PC-3 (cell line): ENCODE results near the gene TMEM69.
"Not testable (repeated sequence)": the region's sequence is repeated elsewhere in the genome, so short reads cannot be mapped to it uniquely, and the experiment has no call there.

Source experiments
- EZH2 ChIP-seq: fragments of 300-600 bp; sonication (generic); IDR thresholded peaks from one replicate; pipeline ENCODE4 v1.6.1; 2017; ENCODE audit warnings: antibody characterized with exemption, mild to moderate bottlenecking, low read length; ENCODE audit not compliant: unreplicated experiment
- EZH2phosphoT487 ChIP-seq: fragments of 300-600 bp; sonication (generic); IDR thresholded peaks from 2 replicates; pipeline ENCODE4 v1.6.1; 2018; ENCODE audit warnings: mild to moderate bottlenecking, antibody characterized with exemption, low read length, borderline replicate concordance
- TF ChIP-seq, protein P1 (sequence below): fragments of 300-600 bp; sonication (generic); conservative IDR thresholded peaks from 2 replicates; pipeline ENCODE4 v1.5.1; 2017; ENCODE audit warnings: antibody characterized with exemption, low read depth, mild to moderate bottlenecking, low read length

- not testable (repeated sequence) for TF ChIP-seq EZH2, EZH2phosphoT487
- TF ChIP-seq, protein P1, sequence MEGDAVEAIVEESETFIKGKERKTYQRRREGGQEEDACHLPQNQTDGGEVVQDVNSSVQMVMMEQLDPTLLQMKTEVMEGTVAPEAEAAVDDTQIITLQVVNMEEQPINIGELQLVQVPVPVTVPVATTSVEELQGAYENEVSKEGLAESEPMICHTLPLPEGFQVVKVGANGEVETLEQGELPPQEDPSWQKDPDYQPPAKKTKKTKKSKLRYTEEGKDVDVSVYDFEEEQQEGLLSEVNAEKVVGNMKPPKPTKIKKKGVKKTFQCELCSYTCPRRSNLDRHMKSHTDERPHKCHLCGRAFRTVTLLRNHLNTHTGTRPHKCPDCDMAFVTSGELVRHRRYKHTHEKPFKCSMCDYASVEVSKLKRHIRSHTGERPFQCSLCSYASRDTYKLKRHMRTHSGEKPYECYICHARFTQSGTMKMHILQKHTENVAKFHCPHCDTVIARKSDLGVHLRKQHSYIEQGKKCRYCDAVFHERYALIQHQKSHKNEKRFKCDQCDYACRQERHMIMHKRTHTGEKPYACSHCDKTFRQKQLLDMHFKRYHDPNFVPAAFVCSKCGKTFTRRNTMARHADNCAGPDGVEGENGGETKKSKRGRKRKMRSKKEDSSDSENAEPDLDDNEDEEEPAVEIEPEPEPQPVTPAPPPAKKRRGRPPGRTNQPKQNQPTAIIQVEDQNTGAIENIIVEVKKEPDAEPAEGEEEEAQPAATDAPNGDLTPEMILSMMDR = not testable (repeated sequence)
Measured at GRCh38 chr1:45693811-45694210, 5.8 kb downstream of the TMEM69 start.
